HG02610 (cell line): ENCODE measurements around the gene SMIM8.
"Not testable (repeated sequence)": the region's sequence is repeated elsewhere in the genome, so short reads cannot be mapped to it uniquely, and the experiment has no call there.

Experiments
- ATAC-seq: cut with Tn5 transposase; IDR thresholded peaks from one replicate; pipeline ENCODE4 v1.9.1; 2021; ENCODE audit warnings: mild to moderate bottlenecking, moderate library complexity; ENCODE audit not compliant: unreplicated experiment

Gene SMIM8, protein sequence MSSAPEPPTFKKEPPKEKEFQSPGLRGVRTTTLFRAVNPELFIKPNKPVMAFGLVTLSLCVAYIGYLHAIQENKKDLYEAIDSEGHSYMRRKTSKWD

DNA sequence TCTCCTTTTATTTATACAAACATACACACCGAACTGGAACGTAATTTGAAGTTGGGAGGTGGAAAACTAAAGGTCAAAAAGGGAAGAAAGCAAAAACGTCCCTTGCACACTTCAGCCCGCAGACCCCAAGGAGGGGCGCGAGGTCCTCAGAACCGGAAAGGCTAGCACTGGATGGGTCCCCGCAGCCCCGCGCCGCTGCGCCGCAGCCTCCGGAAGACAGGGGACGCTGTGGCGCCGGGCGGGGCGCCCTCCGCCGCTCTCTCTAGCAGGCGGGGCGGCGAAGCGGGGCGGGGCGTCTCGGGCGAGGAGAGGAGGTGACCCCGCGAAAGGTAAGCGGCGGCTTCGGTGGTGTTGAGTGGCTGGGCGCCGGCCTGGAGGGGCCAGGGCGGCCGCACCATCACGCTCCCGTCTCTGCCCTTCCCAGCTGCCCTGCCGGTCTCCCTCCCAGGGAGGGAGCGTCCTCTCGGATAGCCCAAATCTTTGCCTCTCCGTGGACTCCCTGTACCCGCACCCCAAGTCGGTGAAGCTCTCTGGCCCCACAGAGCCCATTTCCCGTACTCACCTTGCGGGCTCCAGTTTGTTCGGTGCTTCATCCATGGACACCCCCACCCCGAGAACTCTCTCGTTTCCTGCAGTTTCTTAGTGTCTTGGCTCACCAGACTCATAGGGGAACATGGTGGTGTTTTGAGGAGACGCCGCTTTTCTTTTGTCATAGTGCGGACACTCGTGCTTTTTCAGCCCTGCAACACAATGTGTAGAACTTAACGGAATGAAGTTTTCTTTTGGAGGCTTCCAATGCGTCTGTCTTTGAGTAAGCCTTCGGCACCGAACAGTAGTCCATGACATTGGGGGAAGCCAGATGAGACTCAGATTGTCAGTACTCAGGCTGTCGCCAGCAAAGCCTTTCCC, at the start of gene SMIM8:
Gene SMIM8 (plus strand): TSS at position 285 of the 909 bp plus-strand sequence. CDS start 14,444 bp downstream, outside the sequence.
- ATAC-seq = peak; percentile 100

DNA sequence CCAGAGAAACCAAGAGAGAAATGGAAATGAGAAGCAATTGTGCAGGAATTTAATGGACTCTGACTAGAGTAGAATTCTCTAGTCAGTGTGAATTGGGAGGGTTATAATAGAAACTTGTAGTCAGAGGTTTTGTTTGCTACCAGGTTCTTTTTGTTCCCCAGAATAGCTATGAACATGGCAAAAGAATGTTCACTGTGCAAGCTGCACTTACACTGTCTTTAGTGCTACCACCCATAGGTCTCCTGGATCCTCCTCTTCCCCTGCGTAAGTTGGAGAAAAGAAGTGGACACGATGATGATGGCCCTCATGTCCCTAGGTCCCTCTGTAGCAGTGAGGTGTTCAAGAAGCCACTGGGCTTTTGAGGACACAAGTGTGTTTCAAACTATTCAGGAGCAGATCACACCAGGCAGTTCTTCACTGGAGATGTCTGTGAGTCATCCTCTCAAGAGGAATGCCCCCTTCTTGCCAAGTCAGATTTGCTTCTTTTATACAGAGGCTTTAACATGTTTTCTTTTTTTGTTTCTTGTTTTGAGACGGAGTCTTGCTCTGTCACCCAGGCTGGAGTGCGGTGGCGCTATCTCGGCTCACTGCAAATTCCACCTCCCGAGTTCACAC, 47.6 kb upstream of the SMIM8 start:
- no peak for ATAC-seq

DNA sequence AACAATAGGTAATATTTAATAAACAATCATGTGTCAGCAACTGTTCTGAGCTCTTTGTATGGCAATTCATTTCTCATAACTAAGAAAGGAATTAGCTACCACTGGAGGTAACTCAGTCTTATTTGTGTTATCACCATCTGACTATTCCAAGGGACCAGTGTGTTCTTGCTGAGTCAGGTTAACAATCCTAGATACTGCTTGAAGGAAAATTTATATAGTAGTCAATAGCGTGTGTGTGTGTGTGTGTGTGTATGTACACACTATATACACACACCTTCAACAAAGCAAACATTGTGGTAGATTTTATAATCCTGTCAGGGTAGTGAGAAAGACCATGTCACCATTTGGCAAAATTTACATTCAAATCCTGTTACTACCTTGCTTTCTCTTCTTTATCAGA, 45.8 kb upstream of the SMIM8 start:
- ATAC-seq = no peak

DNA sequence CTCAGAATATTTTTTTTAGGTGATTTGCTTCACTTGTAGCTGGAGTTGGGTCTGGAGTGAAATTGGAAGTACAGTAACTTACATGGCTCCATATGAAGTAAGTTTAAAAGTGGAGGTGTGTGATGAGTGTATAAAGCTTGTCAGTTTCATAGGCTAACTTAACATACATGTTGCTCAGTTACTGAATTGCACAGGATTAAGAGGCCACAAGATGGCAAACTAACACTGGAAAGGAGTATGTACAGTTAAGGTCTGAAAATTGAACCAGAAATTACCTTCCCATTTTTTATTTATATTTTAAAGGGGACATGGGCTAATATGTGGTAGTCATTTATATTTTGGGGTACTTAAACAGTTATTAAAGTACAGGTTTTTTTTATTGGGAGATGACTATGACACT, 45.3 kb upstream of the SMIM8 start:
- no peak for ATAC-seq

DNA sequence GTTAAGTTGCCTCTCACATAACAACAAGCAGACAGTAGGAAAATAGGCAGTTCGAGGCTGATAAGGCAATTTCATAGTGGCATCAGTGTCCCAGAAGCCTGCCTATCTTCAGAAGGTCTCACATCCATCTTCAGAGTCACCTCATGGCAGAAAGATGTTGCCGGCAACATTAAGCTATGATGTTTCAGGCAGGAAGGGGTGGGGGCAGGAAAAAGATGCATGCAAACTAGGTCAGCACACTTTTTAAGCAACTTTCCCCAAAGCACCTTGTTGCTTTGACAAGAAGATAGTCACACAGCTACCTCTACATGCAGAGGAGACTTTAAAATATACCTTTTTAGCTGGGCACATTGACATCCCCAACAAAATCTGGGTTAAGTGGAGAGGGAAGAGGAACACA, 43.2 kb upstream of the SMIM8 start:
- no peak for ATAC-seq

DNA sequence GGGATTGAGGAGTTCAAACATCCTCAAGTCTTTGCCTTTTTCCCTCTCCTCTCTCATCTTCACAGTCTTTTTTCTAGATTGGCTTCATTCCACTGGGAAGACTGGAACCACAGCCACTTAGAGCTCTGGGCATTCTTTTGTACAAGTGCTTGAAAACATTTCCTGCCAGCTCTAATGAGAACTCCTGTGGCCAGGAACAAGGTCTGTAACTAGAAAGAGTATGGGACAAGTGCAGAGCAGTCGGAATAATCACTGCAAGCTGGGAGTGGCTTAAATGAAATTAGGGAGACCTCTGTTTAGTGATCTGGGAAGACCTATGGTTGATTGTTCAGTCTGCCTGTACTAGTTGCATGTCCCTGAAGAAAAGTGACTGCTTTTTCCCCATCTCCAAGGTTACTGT, 41.0 kb upstream of the SMIM8 start:
- ATAC-seq = no peak

DNA sequence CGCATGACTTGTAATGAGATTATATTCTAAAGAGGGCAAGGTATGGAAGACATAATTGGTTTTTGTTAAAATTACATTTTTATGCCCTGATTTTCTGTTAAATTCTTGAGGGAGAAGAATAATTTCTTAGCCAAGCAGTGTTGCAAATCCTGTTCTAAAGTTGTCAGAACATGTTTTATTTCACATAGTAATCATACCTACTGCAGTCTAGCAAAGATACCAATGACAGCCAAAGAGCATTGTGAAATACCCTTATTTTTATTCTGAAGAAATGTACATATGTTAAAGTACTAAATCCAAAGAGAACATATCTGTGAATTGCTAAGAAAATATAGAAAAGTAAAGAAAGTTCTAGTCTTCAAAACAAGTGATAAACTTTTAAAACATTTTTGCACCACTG, 39.6 kb upstream of the SMIM8 start:
- no peak for ATAC-seq

DNA sequence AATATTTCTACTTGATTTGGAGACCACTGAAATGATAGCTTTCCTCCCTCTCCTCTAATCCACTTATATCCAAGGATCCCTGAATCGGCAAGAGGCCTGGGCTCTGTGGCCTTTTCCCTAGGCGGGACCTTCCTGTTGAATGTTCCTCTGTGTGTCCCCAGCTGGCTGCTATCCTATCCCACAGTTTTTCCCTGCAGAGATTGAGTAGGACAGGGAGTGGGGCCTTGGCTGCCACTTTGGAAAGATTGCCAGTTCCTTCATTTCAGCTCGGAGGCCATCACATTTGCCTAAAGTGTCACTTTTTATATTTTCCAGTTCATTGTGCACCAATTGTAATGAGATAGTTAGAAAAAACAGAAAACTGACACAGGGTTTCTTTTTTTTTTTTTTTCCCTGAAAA, 38.9 kb upstream of the SMIM8 start:
- no peak for ATAC-seq

DNA sequence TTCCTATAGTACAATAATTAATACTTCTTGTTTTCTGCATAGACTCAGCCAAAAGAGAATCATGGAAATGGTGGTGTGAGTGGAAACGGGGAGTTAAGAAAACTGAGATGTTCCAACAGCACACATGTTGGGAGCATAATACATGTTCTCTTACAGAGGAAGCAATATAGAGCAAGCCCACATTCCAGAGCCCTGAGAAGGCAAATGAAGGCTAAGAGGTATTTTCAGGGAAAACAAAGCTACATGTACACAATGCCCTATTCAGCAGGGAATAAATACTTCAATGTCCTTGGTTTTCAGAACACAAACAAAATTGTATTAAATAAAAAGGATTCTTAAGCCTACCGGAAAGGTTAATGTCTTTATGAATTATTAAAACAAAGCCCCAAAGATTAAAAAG, 35.1 kb upstream of the SMIM8 start:
- no peak for ATAC-seq

DNA sequence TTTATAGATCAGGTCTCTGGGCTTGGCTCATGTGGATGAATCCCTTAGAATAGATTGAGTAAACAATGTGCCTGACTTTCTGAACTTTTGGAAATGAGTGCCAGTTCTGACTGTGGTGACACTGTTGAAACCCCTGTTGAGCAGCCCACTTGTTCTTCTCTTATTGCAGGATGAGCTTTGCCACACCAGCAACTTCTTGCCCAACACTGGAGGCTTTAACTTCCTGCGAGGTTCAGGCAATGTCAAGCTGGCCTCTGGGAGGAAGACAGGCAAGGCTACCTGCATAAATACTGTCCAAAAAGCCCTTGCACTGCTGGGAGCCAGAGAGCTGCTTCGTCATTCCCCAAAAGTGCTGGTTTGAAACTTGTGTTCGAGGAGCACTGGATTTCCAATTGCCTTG, 32.8 kb upstream of the SMIM8 start:
- no peak for ATAC-seq

DNA sequence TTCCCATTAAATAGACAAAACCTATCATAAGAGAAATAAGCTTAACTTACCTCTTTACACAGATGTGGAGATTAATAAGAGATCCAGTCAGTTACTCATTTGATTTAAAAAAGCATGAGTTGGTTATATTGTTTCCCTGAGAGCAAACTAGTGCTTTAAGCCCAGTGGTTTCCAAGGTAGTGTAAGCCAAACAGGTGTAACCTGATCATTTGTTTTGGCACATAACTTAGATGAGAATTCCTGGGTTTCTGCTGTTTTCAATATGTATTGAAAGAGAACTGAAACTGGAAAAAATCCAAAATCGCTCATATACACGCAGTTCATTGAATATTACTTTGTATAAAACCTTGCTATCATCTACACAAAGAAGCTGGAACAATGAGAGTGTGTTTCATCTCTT, 30.5 kb upstream of the SMIM8 start:
- no peak for ATAC-seq

DNA sequence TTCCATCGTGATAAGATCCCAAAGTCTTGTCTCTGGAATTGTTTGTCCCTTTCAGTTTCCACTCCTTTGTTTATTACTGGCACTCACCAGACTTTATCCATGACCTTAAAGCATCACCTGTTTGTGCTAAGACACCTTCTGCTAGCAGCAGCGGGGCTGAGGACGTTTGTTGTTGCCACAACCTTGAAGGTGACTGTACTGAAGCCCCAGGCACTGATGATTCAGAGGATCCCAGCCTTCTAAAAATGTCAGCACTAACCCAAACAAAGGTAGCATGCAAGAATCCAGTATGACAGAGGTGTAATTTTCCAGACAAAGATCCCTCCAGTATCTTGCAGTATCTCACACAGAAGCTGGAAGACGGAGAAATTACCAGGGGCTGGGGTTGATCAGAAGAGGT, 28.9 kb upstream of the SMIM8 start:
- ATAC-seq = no peak

DNA sequence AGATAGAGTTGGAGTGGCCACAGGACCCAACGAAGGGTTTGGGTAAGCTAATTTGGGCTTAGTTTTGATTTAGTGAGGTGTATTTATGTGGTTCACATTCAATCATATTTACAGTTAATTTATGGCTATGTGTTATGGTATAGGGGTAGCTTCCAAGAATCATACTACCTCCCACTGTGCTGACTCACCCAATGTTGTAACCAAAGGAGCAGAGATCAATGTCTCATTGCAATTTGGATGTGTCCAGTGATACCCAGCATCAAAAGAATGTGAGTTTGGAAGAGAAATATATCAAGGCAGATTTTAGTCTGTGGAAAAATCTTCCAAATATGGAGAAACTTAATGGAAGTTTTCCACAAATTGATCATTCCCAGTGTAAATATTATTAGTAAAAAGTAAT, 25.3 kb upstream of the SMIM8 start:
- ATAC-seq = no peak

DNA sequence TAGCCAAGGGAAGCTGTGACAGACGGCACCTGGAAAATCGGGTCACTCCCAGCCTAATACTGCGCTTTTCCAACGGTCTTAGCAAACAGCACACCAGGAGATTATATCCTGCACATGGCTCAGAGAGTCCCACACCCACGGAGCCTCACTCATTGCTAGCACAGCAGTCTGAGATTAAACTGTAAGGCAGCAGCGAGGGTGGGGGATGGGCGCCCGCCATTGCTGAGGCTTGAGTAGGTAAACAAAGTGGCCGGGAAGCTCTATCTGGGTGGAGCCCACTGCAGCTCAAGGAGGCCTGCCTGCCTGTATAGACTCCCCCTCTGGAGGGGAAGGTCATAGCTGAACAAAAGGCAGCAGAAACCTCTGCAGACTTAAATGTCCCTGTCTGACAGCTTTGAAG, 21.1 kb upstream of the SMIM8 start:
- not testable (repeated sequence) for ATAC-seq

DNA sequence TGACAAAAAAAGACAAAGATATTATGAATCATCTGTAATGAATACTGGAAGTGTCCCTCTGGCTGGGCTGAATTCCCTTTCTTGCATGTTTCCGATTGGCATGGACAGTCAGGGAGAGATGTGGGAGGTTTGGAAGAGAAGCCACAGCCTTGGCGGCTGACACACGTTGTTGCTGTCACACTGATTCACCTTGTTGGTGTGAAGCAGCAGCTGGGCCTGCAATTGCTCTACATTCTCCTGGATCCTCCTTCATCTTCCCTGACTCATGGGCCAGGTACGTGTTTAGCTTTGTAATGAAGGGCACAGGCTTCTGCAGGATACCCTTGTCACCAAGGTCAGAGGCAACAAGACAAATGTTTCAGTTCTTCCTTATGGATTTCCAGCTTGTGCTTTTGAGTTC, 13.4 kb upstream of the SMIM8 start:
- ATAC-seq = no peak

DNA sequence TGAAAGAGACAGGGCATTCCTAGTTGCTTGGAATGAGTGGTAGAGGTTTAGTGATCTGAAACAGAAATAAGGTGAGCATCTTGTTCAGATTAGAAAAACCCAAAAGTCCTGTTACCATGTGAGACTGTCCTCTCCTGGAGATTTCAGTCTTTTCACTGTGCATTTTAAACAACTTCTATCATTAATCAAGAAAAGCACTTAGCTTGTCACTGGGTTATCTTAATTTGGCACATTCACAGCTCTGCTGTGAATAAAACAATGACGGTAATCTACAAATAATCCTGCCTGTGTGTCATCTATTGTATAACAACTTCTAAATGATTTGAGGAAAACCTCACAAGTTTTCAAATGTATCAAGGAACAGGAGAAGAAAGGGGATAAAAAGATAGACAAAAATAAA, 9.5 kb upstream of the SMIM8 start:
- ATAC-seq = no peak

DNA sequence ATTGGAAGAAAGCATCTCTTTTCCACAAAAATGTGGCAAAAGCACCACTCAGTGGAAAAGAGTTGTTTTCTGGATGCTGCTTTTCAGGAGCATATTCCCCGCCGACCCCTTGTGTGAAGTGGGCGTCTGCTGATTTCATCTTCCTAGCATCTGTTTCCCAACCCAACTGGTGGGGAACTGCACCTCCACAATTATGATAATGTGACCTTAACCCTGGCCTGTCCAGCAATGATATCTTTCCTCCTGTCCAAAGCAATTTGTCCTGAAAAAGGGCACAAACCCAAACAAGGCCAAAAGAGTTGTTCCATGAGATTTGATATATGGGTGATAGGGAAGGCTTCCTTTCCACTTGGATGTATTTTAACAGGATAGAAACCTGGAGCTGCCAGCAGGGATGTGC, 7.3 kb upstream of the SMIM8 start:
- ATAC-seq = no peak

DNA sequence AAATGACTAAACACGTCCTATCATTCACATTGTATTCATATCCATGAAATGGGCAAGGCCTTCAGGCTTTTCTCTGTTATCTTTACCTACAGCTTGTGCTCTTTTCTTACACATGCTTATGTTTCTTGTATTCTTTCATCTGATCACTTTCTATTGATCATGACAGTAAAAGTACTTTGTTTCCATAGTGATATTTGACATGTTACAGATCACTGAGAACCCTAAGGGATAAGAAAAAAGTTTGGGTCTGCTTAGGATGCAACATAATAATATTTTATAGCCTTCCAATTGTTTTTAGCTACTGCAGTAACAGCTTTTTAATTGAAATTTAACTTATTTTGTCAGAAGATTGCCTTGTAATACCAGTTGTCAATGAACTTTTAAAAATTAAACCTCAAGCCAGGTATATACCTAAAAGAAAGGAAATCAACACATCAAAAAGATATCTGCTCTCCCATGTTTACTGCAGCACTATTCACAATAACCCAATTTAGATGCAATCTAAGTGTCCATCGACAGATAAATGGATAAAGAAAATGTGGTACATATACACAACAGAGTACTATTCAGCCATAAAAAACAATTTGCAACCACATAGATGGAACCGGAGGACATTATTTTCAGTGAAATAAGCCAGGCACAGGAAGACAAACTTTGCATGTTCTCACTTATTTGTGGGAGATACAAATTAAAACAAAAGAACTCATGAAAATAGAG, 3.0 kb upstream of the SMIM8 start:
- ATAC-seq = no peak

DNA sequence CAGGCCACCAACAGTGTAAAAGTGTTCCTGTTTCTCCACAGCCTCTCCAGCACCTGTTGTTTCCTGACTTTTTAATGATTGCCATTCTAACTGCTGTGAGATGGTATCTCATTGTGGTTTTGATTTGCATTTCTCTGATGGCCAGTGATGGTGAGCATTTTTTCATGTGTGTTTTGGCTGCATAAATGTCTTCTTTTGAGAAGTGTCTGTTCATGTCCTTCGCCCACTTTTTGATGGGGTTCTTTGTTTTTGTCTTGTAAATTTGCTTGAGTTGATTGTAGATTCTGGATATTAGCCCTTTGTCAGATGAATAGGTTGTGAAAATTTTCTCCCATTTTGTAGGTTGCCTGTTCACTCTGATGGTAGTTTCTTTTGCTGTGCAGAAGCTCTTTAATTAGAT, 1.5 kb downstream of the SMIM8 start:
- ATAC-seq = not testable (repeated sequence)

DNA sequence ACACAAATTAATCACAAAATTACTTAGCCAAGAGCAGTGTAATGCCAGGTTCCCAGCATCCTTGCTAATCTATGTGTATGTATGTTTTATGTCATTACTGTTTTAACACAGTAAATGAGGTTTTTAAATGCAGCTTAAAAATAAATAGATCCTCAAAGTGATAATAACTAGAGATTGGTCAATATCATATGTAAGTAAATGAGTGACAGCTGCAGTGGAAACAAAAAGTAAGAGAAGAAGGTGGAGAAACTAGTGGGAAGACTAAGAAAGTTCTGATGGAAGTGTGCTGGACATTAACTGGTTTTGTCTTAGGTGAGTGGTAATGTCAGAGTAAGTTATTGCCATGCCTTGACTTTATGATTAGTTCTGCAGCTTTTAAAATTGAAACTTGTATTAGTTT, 8.6 kb downstream of the SMIM8 start:
- ATAC-seq = no peak

DNA sequence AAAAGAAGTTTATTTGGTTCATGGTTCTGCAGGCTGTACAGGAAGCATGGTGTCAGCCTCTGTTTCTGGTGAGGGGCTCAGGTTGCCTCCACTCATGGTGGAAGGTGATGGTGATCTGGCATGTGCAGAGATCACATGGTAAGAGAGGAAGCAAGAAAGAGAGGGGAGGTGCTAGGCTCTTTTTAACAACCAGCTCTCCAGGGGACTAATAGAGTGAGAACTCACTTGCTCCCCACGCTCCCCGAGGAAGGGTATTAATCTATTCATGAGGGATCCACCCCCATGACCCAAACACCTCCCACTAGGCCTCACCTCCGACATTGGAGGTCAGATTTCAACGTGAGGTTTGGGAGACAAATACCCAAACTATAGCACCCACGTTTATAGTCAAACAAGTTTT, 10.6 kb downstream of the SMIM8 start:
- no peak for ATAC-seq
